Ishikawa (cell line): Measurements from ENCODE around the gene TRAF5.

Experiments used
- CEBPB ChIP-seq: IDR thresholded peaks from 2 replicates; pipeline ENCODE4 v1.6.1; 2012
- CREB1 ChIP-seq: IDR thresholded peaks from 2 replicates; pipeline ENCODE4 v1.6.1; 2012; ENCODE audit warnings: low read depth
- EGR1 ChIP-seq: IDR thresholded peaks from 2 replicates; pipeline ENCODE4 v1.6.1; 2012
- EP300 ChIP-seq: IDR thresholded peaks from 2 replicates; pipeline ENCODE4 v1.6.1; 2012; ENCODE audit warnings: borderline replicate concordance
- FOXM1 ChIP-seq: IDR thresholded peaks from 2 replicates; pipeline ENCODE4 v1.6.1; 2012; ENCODE audit warnings: low read depth, borderline replicate concordance
- NFIC ChIP-seq: IDR thresholded peaks from 2 replicates; pipeline ENCODE4 v1.6.1; 2012
- RAD21 ChIP-seq: IDR thresholded peaks from 2 replicates; pipeline ENCODE4 v1.6.1; 2012; ENCODE audit warnings: low read depth
- TAF1 ChIP-seq: IDR thresholded peaks from 2 replicates; pipeline ENCODE4 v1.6.1; 2012; ENCODE audit warnings: low read depth, mild to moderate bottlenecking
- TCF12 ChIP-seq: IDR thresholded peaks from 2 replicates; pipeline ENCODE4 v1.6.1; 2012; ENCODE audit warnings: low read depth
- TEAD4 ChIP-seq: IDR thresholded peaks from 2 replicates; pipeline ENCODE4 v1.6.1; 2012
- USF1 ChIP-seq: IDR thresholded peaks from 2 replicates; pipeline ENCODE4 v1.6.1; 2012
- YY1 ChIP-seq: IDR thresholded peaks from 2 replicates; pipeline ENCODE4 v1.6.1; 2012; ENCODE audit warnings: low read depth
- TF ChIP-seq, protein P1 (sequence below): IDR thresholded peaks from 2 replicates; pipeline ENCODE4 v1.6.1; 2012; ENCODE audit warnings: low read depth, mild to moderate bottlenecking
- TF ChIP-seq, protein P2 (sequence below): IDR thresholded peaks from 2 replicates; pipeline ENCODE4 v1.6.1; 2012

DNA sequence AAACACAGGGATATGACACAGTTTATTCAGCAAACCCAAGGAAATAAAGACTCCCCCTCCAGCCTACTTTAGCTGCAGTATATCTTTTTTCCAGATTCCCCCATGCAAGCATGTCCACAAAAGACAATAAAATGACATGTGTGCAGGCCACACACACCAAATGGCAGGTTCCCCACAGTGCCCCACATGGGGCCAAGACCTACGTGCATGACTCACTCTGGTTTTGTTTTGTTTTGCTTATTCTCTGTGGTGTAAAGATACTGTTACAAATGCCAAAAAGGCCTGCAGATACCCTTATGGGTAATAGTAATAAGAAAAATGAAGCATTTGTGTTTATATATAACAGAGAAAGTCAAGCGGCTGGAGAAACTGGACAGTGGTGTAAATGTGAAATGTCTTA lies 93.8 kb downstream of the TRAF5 start:
- TF ChIP-seq TEAD4 = no peak
- no peak for TF ChIP-seq EP300
- TF ChIP-seq, protein P1, sequence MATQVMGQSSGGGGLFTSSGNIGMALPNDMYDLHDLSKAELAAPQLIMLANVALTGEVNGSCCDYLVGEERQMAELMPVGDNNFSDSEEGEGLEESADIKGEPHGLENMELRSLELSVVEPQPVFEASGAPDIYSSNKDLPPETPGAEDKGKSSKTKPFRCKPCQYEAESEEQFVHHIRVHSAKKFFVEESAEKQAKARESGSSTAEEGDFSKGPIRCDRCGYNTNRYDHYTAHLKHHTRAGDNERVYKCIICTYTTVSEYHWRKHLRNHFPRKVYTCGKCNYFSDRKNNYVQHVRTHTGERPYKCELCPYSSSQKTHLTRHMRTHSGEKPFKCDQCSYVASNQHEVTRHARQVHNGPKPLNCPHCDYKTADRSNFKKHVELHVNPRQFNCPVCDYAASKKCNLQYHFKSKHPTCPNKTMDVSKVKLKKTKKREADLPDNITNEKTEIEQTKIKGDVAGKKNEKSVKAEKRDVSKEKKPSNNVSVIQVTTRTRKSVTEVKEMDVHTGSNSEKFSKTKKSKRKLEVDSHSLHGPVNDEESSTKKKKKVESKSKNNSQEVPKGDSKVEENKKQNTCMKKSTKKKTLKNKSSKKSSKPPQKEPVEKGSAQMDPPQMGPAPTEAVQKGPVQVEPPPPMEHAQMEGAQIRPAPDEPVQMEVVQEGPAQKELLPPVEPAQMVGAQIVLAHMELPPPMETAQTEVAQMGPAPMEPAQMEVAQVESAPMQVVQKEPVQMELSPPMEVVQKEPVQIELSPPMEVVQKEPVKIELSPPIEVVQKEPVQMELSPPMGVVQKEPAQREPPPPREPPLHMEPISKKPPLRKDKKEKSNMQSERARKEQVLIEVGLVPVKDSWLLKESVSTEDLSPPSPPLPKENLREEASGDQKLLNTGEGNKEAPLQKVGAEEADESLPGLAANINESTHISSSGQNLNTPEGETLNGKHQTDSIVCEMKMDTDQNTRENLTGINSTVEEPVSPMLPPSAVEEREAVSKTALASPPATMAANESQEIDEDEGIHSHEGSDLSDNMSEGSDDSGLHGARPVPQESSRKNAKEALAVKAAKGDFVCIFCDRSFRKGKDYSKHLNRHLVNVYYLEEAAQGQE = no peak
- TF ChIP-seq USF1 = no peak
- no peak for TF ChIP-seq CEBPB
- TF ChIP-seq NFIC = no peak
- TF ChIP-seq, protein P2, sequence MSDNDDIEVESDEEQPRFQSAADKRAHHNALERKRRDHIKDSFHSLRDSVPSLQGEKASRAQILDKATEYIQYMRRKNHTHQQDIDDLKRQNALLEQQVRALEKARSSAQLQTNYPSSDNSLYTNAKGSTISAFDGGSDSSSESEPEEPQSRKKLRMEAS = no peak
- TF ChIP-seq YY1 = no peak
- TF ChIP-seq TAF1 = no peak
- TF ChIP-seq RAD21 = no peak
- no peak for TF ChIP-seq TCF12
- TF ChIP-seq CREB1 = no peak
- TF ChIP-seq FOXM1 = no peak
- no peak for TF ChIP-seq EGR1
